Transverse colon (tissue), 3 donors: ENCODE data around the gene SCAI.
A peak's percentile ranks its signal among the peaks of the same experiment; 100 is the strongest.

Experiments used
- EP300 ChIP-seq: sonication (generic); formaldehyde crosslinking; IDR thresholded peaks from one replicate; pipeline ENCODE4 v1.6.1; 2017; ENCODE audit warnings: antibody characterized with exemption, low read depth
- POLR2A ChIP-seq: fragments of 450-650 bp; IDR thresholded peaks from one replicate; pipeline ENCODE4 v1.6.1; 2016; ENCODE audit warnings: antibody characterized with exemption, mild to moderate bottlenecking, moderate library complexity
- TF ChIP-seq, protein P1 (sequence below), 5 experiments: fragments of 200-600 bp in 3 of 5; fragments of 450-650 bp in 2 of 5; sonication (generic) in 3 of 5; IDR thresholded peaks; 1 replicate in 2 of 5; 2 replicates in 3 of 5; pipeline ENCODE4 v1.5.1; 2016 to 2017; ENCODE audit warnings: antibody characterized with exemption in 5 of 5, inconsistent platforms in 3 of 5, mild to moderate bottlenecking in 2 of 5, moderate library complexity in 1 of 5

GRCh38 chr9:124940894-124941678, 202.2 kb downstream of the SCAI start, which contains the start of gene GOLGA1:
- TF ChIP-seq POLR2A (peak; percentile 95), EP300 (no peak)
- TF ChIP-seq, protein P1, sequence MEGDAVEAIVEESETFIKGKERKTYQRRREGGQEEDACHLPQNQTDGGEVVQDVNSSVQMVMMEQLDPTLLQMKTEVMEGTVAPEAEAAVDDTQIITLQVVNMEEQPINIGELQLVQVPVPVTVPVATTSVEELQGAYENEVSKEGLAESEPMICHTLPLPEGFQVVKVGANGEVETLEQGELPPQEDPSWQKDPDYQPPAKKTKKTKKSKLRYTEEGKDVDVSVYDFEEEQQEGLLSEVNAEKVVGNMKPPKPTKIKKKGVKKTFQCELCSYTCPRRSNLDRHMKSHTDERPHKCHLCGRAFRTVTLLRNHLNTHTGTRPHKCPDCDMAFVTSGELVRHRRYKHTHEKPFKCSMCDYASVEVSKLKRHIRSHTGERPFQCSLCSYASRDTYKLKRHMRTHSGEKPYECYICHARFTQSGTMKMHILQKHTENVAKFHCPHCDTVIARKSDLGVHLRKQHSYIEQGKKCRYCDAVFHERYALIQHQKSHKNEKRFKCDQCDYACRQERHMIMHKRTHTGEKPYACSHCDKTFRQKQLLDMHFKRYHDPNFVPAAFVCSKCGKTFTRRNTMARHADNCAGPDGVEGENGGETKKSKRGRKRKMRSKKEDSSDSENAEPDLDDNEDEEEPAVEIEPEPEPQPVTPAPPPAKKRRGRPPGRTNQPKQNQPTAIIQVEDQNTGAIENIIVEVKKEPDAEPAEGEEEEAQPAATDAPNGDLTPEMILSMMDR (IDR thresholded peaks at IDR 0.05) = no peak
